ENCODE results near the gene TMPRSS11E. TPM values are rescaled to one million over a fixed set of nuclear protein-coding genes. Genes with fewer than 3 reads are reported as not detected.
"Not testable (repeated sequence)": the region's sequence is repeated elsewhere in the genome, so short reads cannot be mapped to it uniquely, and the experiment has no call there.

The TMPRSS11E gene, protein sequence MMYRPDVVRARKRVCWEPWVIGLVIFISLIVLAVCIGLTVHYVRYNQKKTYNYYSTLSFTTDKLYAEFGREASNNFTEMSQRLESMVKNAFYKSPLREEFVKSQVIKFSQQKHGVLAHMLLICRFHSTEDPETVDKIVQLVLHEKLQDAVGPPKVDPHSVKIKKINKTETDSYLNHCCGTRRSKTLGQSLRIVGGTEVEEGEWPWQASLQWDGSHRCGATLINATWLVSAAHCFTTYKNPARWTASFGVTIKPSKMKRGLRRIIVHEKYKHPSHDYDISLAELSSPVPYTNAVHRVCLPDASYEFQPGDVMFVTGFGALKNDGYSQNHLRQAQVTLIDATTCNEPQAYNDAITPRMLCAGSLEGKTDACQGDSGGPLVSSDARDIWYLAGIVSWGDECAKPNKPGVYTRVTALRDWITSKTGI
- total RNA-seq: not detected

DNA sequence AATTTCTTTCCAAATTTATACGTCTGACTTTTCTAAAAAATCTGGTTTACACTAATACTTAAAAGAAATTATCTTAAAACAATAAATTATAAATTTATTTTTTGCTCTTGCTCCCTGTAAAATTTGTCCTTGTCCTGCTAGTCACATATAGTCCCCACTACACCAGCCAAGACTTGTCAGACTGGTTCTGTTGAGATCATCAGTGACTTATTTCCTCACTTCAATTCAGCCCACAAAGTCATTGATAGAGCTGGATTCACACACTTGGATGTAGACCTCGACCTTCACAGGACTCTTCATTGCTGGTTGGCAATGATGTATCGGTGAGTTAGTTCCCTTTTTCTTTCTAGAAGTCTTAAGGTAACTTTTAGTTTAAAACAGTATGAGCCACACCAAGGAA, at the start of gene TMPRSS11E:
Gene TMPRSS11E, plus strand, starts transcription at position 263 of the 400 bp plus-strand sequence. Its CDS starts 50 bp downstream, at position 313.
- DNase-seq (ENCODE audit: low spot score): no peak
- H3K36me3 ChIP-seq: no peaks in the 10 kb centered on the region
- no peak within 1 kb of the TSS for H3K27ac ChIP-seq
- no peaks in the 10 kb centered on the region for H3K27me3 ChIP-seq
- H3K9me3 ChIP-seq: no peaks in the 10 kb centered on the region
- no peaks in the 10 kb centered on the region for H3K4me1 ChIP-seq
- TF ChIP-seq, protein P1, sequence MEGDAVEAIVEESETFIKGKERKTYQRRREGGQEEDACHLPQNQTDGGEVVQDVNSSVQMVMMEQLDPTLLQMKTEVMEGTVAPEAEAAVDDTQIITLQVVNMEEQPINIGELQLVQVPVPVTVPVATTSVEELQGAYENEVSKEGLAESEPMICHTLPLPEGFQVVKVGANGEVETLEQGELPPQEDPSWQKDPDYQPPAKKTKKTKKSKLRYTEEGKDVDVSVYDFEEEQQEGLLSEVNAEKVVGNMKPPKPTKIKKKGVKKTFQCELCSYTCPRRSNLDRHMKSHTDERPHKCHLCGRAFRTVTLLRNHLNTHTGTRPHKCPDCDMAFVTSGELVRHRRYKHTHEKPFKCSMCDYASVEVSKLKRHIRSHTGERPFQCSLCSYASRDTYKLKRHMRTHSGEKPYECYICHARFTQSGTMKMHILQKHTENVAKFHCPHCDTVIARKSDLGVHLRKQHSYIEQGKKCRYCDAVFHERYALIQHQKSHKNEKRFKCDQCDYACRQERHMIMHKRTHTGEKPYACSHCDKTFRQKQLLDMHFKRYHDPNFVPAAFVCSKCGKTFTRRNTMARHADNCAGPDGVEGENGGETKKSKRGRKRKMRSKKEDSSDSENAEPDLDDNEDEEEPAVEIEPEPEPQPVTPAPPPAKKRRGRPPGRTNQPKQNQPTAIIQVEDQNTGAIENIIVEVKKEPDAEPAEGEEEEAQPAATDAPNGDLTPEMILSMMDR (IDR thresholded peaks at IDR 0.05): no peak
- H3K4me3 ChIP-seq: no peak within 1 kb of the TSS

- Histone ChIP-seq H3K4me3 (no peak overlapping the region), H3K27ac (no peak overlapping the region), H3K4me1 (no peaks in the 10 kb centered on the region), H3K36me3 (no peaks in the 10 kb centered on the region), H3K9me3 (no peaks in the 10 kb centered on the region), H3K27me3 (no peaks in the 10 kb centered on the region)
- no peak for DNase-seq (ENCODE audit: low spot score)
- TF ChIP-seq, protein P1 (IDR thresholded peaks at IDR 0.05): no peak
Measured at GRCh38 chr4:68399306-68399705, 48.0 kb upstream of the TMPRSS11E start.

- no peak for DNase-seq (ENCODE audit: low spot score)
- TF ChIP-seq, protein P1 (IDR thresholded peaks at IDR 0.05): no peak
- no peak overlapping the region for H3K4me3 ChIP-seq
- no peaks in the 10 kb centered on the region for H3K27me3 ChIP-seq
- no peak overlapping the region for H3K27ac ChIP-seq
- H3K36me3 ChIP-seq: no peaks in the 10 kb centered on the region
- H3K9me3 ChIP-seq: no peaks in the 10 kb centered on the region
- H3K4me1 ChIP-seq: no peaks in the 10 kb centered on the region
Measured at GRCh38 chr4:68401231-68401630, 46.0 kb upstream of the TMPRSS11E start.

DNA sequence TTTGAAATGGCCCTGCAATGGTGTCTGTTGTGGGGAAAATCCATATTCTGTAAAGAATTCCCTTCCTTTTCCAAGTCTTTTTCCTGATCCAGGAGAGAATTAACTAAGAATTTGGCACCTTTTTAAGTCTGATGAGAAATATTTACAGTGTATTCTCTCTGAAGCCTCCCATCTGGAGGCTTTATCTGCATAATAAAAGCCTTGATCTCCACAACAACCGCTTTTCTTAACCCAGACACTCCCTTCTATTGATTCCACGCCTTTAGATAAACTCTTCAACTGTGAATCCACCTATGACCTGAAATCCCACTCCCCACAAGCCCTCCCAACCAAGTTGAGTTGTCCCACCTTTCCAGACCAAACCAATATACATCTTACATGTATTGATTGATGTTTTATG, 43.1 kb upstream of the TMPRSS11E start:
- H3K27me3 ChIP-seq: no peaks in the 10 kb centered on the region
- TF ChIP-seq, protein P1 (IDR thresholded peaks at IDR 0.05): no peak
- no peaks in the 10 kb centered on the region for H3K9me3 ChIP-seq
- H3K4me1 ChIP-seq: no peaks in the 10 kb centered on the region
- H3K36me3 ChIP-seq: no peaks in the 10 kb centered on the region
- H3K4me3 ChIP-seq: no peak overlapping the region
- no peak for DNase-seq (ENCODE audit: low spot score)
- no peak overlapping the region for H3K27ac ChIP-seq

DNA sequence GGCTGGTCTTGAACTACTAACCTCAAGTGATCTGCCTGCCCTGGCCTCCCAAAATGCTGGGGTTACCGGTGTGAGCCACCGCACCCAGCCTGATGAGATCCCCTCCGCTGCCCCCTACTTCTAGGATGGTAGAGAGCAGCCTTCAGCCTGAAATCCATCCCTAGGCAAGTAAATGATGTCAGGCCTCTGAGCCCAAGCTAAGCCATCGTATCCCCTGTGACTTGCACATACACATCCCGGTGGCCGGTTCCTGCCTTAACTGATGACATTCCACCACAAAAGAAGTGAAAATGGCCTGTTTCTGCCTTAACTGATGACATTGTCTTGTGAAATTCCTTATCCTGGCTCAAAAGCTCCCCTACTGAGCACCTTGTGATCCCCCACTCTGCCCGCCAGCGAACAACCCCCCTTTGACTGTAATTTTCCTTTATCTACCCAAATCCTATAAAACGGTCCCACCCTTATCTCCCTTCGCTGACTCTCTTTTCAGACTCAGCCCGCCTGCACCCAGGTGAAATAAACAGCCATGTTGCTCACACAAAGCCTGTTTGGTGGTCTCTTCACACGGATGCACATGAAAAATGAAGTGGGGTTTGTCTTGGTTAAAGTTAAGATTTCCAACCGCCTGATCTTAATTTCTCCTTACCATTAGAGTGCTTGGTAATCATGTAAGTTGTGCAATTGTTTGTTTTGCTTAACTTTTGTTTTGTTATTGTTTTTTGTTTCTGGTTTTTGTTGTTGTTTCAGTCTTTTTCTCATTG, 41.4 kb upstream of the TMPRSS11E start:
- H3K36me3 ChIP-seq; H3K4me1 ChIP-seq; H3K4me3 ChIP-seq; H3K9me3 ChIP-seq; H3K27me3 ChIP-seq; DNase-seq (ENCODE audit: low spot score); H3K27ac ChIP-seq: not testable (repeated sequence)

DNA sequence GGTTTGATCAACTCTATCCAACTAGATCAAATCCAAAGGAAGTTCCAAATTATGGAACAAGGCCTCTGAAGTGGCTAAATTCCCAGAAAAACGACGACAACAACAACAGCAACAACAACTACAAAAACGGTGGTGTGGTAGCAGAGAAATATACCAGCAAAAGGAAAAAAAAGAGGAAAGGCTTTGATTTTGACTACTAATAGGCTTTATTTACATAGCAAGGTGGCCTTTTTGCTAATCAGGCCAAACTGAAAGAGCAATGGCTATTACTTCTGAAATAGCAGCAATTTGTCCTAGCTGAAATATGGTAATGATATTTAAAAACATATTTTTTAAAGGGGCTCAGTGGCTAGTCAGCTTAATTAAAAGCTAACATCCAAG, 40.8 kb upstream of the TMPRSS11E start:
- Histone ChIP-seq H3K4me1 (no peaks in the 10 kb centered on the region), H3K9me3 (no peaks in the 10 kb centered on the region), H3K36me3 (no peaks in the 10 kb centered on the region), H3K4me3 (no peak overlapping the region), H3K27me3 (no peaks in the 10 kb centered on the region), H3K27ac (no peak overlapping the region)
- TF ChIP-seq, protein P1 (IDR thresholded peaks at IDR 0.05): no peak
- no peak for DNase-seq (ENCODE audit: low spot score)

- H3K9me3 ChIP-seq: not testable (repeated sequence)
Measured at GRCh38 chr4:68407015-68407867, 40.0 kb upstream of the TMPRSS11E start.

More at GRCh38 chr4:68407015-68407867, 40.0 kb upstream of the TMPRSS11E start:
- H3K4me1 ChIP-seq; H3K4me3 ChIP-seq; DNase-seq (ENCODE audit: low spot score); H3K27me3 ChIP-seq; H3K36me3 ChIP-seq; H3K27ac ChIP-seq: not testable (repeated sequence)
